GM23248 (cell line): Measurements from ENCODE around the gene CRELD1.

Experiments used
- EZH2 ChIP-seq: fragments of 200-600 bp; sonication (generic); IDR thresholded peaks from 2 replicates; pipeline ENCODE4 v1.6.1; 2018; ENCODE audit warnings: antibody characterized with exemption, mild to moderate bottlenecking; ENCODE audit not compliant: insufficient read depth, poor library complexity, severe bottlenecking
- EZH2phosphoT487 ChIP-seq: fragments of 200-600 bp; sonication (generic); IDR thresholded peaks from 2 replicates; pipeline ENCODE4 v1.6.1; 2018; ENCODE audit warnings: antibody characterized with exemption, moderate library complexity, mild to moderate bottlenecking, low read depth; ENCODE audit not compliant: insufficient read depth

- TF ChIP-seq EZH2 (no peak), EZH2phosphoT487 (no peak)
Observed at GRCh38 chr3:9955067-9955502, 21.5 kb downstream of the CRELD1 start.
